Mesothelial cell of epicardium (in vitro differentiated cells): Measurements from ENCODE around the gene GPBAR1. TPM values are rescaled to one million over a fixed set of nuclear protein-coding genes. Genes with fewer than 3 reads are reported as not detected.
A peak's percentile ranks its signal among the peaks of the same experiment; 100 is the strongest.

Experiments used
- DNase-seq, 2 experiments: peaks; one replicate each; pipeline ENCODE4 v3.0.0; 2021; ENCODE audit warnings: low spot score in 2 of 2; ENCODE audit not compliant: unreplicated experiment in 2 of 2
- H3K27ac Mint-ChIP-seq: 2 replicates; pipeline ENCODE4 v1.8.0; 2021; ENCODE audit warnings: mixed read lengths
- H3K27me3 Mint-ChIP-seq: 2 replicates; pipeline ENCODE4 v1.8.0; 2021; ENCODE audit warnings: low read depth, mixed read lengths
- H3K36me3 Mint-ChIP-seq: 2 replicates; pipeline ENCODE4 v1.8.0; 2021; ENCODE audit warnings: mixed read lengths
- H3K4me1 Mint-ChIP-seq: 2 replicates; pipeline ENCODE4 v1.8.0; 2021; ENCODE audit warnings: mixed read lengths
- H3K4me3 Mint-ChIP-seq: 2 replicates; pipeline ENCODE4 v1.8.0; 2021; ENCODE audit warnings: mild to moderate bottlenecking, moderate library complexity, mixed read lengths
- H3K9me3 Mint-ChIP-seq: 2 replicates; pipeline ENCODE4 v1.8.0; 2021; ENCODE audit warnings: mixed read lengths
- CTCF ChIP-seq: fragments of 200-600 bp; sonication (generic); IDR thresholded peaks from one replicate; pipeline ENCODE4 v1.5.0; 2021; ENCODE audit warnings: antibody characterized with exemption; ENCODE audit not compliant: unreplicated experiment
- total RNA-seq: library from RNA; stranded (reverse); gene quantifications from 3 replicates; pipeline ENCODE4 v1.2.1, GENCODE V29; 2021

The GPBAR1 gene
- total RNA-seq, 1 donor from 2014 or later, result 0.78 TPM

DNA sequence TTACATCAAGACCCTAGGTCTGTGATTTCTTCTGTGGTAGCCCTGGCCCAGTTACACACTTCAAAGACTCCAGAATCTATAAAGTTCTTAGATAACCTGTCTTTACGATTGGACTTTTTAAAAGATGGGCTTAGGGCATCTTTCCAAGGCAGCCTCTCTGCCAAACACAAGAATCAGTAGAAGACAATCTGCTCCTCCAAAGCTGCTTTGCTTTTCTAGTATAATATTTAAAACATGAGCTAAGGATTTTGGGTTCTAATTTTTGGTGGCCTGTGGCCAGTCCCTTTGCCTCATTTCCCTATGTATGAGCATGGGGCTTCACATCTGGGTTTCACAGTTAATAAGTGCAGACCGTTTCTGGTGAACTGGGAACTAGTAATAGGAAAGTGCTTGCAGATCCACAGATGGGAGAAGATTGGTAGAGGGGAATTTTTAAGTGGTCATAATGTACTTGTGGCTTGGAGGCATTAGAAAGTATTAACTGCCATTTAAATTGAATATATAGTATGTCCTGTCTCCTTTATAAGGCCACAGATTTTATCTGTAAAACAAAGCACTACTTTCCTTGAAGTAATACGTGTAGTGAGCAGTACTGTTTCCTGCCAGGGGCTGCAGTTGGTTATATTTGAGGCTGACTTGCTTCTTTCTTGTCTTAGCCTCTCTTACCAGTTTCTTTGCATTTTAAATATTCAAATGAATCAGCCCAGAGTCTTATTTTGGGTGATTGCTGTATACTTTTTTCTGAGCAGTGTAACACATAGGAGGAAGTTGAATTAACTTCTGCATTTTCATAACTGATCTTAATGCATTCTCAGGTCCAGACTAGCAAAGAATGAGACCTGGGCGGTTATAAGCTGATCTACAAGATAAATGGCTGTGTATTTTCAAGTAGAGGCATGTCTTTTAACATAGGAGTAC lies 42.3 kb upstream of the GPBAR1 start:
- Mint-ChIP-seq H3K27me3 (no peaks in the 10 kb centered on the region), H3K9me3 (no peaks in the 10 kb centered on the region), H3K27ac (peak overlapping the region; percentile 94), H3K4me1 (peaks cover 52% of the 10 kb centered on the region), H3K4me3 (peak overlapping the region; percentile 86), H3K36me3 (no peaks in the 10 kb centered on the region)
- no peak for DNase-seq
- no peak for TF ChIP-seq CTCF

DNA sequence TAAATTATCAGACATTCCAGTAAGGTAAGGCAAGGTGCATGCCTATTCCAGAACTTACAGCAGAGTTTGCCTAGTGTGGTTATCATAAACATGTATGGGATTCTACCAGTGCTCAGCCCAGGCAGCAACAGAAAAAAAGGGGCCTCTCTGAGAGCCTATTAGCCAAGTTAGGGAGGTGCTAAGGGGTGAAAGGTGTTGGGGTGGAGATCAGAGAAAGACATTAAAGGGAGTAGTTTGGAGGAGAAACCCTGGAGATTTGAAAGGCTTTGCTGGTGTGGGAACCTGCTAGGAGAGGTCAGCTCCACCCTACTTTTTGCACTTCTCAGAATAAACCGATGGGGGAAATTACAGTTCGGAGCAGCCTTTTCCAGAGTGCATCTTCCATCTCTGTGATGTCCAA lies 40.9 kb upstream of the GPBAR1 start:
- Mint-ChIP-seq H3K4me3 (peak overlapping the region; percentile 86), H3K4me1 (peaks cover 54% of the 10 kb centered on the region), H3K36me3 (no peaks in the 10 kb centered on the region), H3K27me3 (no peaks in the 10 kb centered on the region), H3K9me3 (no peaks in the 10 kb centered on the region), H3K27ac (peak overlapping the region; percentile 94)
- DNase-seq, result no peak
- TF ChIP-seq CTCF, result no peak

GRCh38 chr2:218221000-218221399 lies 39.8 kb upstream of the GPBAR1 start:
- H3K27ac Mint-ChIP-seq, result peak overlapping the region; percentile 89
- H3K4me3 Mint-ChIP-seq, result no peak overlapping the region
- no peak for TF ChIP-seq CTCF
- DNase-seq, result no peak
- H3K27me3 Mint-ChIP-seq, result no peaks in the 10 kb centered on the region
- no peaks in the 10 kb centered on the region for H3K9me3 Mint-ChIP-seq
- peaks cover 54% of the 10 kb centered on the region for H3K4me1 Mint-ChIP-seq
- no peaks in the 10 kb centered on the region for H3K36me3 Mint-ChIP-seq

- no peak for TF ChIP-seq CTCF
- Mint-ChIP-seq H3K27me3 (no peaks in the 10 kb centered on the region), H3K9me3 (no peaks in the 10 kb centered on the region), H3K4me3 (no peak overlapping the region), H3K27ac (peak overlapping the region; percentile 61), H3K36me3 (peaks cover 10% of the 10 kb centered on the region), H3K4me1 (peaks cover 54% of the 10 kb centered on the region)
- DNase-seq, result no peak
These were observed 37.8 kb upstream of the GPBAR1 start for GRCh38 chr2:218223046-218223445.

- no peak overlapping the region for H3K4me3 Mint-ChIP-seq
- DNase-seq, result no peak
- H3K27ac Mint-ChIP-seq, result peak overlapping the region; percentile 61
- TF ChIP-seq CTCF, result no peak
- peaks cover 51% of the 10 kb centered on the region for H3K4me1 Mint-ChIP-seq
- no peaks in the 10 kb centered on the region for H3K27me3 Mint-ChIP-seq
- H3K9me3 Mint-ChIP-seq, result no peaks in the 10 kb centered on the region
- H3K36me3 Mint-ChIP-seq, result peaks cover 10% of the 10 kb centered on the region
These were observed 36.6 kb upstream of the GPBAR1 start for GRCh38 chr2:218224186-218224585.
